ENCODE measurements around the gene PGA5.
A peak's percentile ranks its signal among the peaks of the same experiment; 100 is the strongest.
"Not testable (repeated sequence)": the region's sequence is repeated elsewhere in the genome, so short reads cannot be mapped to it uniquely, and the experiment has no call there.

PGA5 gene

DNA sequence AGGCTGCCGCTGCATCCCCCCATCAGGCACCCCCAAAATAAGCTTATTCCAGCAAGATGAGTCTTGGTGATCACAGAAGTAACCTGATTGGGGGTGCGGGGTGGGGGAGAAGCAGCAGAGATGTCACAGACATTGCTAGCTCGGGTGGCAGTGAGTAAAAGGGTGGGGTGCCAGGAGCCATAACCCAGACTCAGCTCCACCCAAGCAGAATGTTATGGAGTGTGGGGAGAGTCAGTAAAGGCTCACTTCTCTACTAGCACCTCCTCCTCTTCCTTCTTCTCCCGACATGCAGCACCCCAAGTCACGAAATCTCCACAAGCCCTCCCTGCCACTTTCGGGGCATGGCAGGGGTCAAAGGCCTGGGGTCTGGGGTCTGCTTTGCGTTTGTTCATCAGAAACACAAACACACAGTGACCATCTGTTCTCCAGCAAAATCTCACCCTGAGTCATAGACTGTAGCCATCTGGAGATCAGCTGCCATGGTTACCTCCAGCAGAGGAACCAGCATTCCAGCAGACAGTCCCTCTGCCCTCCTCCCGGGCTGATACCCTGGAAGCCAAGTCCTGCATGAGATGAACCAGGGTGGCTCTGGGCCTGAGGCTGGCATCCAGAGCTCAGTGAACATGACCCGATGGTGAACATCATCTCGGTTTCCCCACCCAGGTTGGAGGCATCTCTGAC is 14.4 kb upstream of the PGA5 start:
- DNase-seq (ENCODE audit: low read depth in 3 of 3), result not testable (repeated sequence)

DNA sequence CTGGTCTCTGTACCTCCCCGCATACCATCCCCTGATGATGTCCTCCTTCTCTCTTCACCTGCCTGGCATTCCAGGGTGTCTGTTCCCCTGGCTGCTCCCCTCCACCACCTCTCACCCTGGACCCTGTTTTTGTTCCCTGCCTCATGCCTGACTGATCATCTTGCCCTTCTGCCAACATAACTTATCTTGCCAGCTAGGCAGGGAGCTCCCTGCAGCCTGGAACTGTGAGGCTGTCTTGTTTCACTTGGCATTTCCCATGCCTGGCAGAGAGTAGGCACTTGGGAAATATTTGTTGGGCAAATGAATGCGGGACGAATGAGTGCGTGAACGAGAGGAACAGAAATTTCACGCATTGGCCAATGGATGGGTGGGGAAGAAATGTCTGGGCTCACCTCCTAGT is 11.5 kb upstream of the PGA5 start:
- DNase-seq (ENCODE audit: low read depth in 3 of 3), result not testable (repeated sequence)

DNA sequence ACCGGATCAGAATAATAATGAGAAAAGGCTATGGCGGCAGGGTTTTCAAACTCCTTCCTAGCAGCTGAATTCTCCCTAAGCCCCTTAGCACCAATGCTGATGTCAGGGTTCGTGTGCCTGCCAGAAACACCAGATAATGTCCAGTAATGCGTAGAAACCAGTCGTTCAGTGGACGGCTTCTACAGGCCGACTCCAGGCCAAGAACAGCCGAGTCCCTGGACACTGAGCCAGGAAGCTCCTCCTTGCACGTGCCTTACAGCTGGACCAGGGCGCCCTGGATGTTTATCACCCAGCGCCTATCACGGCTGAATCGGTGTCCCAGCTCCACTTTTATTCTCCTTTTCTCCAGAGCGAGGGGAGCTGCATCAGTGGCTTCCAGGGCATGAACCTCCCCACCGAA is 9.9 kb upstream of the PGA5 start:
- not testable (repeated sequence) for DNase-seq (ENCODE audit: low read depth in 3 of 3)

DNA sequence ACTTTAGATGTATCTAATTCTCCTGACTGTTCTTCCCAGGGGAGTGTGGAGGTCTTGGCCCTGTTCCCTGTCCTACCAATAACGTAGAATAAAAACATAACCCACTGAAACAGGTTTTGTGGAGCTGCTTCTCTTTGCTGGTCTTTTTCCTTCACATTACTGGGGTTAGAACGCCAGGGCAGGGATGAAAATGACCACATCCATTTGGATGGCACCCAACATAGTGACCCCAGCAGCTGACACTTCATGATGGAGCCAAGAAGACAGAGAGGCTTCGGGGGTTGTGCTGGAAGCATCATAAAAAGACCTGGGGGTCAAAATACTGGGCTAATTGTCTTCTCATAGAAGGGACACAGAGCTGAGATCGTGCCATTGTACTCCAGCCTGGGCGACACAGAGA is 9.4 kb upstream of the PGA5 start:
- not testable (repeated sequence) for DNase-seq (ENCODE audit: low read depth in 3 of 3)

DNA sequence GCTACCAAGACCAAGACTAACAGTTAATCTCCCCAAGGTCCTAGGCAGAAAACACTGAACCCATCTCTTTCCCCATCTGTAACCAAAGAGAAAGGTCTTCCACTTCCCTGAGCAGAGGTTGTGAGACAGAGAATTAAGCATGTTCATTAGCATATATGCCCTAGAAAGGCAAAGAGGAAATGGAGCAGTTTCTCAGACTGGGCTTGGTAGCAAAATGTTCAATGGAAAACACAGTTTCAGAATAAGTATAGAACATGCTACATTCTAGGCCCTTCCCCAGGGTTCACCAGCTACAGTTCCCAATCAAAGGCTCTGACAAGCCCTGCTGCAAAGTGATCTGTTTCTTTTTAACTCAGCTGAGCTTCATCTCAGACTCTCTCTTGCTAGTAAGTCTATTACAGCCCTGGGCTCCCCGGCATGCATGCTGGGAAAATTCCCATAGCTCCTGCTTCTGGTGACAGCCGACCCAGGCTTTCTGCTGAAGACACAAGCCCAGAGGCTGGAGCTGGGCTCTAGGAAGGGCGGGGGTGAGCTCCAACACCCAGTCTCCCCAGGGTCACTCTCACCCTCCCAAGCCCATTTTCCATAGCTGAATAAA is 8.3 kb upstream of the PGA5 start:
- DNase-seq (ENCODE audit: low read depth in 3 of 3), result not testable (repeated sequence)

DNA sequence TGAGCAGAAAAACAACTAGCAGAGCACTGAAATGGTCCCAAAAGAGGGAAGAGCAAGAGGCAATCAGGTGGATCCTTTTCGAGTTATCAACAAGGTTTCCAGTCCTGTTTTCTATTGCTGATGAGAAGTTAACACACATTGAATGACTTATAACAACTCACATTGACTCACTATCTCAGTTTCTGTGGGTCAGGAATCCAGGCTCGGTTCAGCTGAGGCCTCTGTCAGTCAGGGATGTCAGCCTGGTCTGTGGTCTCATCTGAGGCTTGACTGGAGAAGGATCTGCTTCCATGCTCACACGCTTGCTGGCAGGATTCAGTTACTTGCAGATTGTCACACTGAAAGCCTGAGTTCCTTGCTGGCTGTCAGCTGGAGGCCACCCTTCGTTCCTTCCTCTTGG is 3.8 kb upstream of the PGA5 start:
- DNase-seq (ENCODE audit: low read depth in 3 of 3), result not testable (repeated sequence)

DNA sequence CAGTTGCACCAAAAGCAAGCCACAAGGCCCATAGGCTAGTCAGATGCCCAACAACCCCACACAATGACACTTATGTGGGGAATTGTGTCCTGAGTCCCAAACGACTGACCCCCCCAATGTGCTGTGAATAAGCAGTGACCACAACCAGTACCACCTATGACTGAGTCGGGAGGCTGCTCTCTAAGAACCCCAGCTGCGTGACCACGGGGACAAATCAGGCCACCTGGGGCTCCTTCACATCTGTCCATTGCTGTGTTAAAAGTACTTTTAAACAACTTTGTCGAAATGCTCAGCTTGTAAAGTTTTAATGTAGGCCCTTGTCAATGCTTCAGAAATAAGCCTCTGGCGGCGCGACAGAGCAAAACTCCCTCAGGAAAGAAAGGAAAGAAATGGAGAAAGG is 687 bp upstream of the PGA5 start:
- DNase-seq (ENCODE audit: low read depth in 3 of 3), result not testable (repeated sequence)

DNA sequence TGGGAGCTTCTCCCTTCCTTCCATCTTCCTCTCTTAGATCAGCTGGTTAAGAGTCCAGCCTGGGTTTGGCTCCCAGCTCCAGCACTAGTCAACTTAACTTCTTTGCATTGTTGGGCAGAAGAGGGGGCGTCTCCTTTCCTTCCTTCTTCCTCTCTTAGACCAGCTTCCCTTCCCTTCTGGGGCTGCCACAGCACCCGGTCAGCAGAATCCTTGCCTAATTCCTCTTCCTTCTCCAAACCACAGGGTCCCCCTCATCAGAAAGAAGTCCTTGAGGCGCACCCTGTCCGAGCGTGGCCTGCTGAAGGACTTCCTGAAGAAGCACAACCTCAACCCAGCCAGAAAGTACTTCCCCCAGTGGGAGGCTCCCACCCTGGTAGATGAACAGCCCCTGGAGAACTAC is 551 bp downstream of the PGA5 start:
- not testable (repeated sequence) for DNase-seq (ENCODE audit: low read depth in 3 of 3)

DNA sequence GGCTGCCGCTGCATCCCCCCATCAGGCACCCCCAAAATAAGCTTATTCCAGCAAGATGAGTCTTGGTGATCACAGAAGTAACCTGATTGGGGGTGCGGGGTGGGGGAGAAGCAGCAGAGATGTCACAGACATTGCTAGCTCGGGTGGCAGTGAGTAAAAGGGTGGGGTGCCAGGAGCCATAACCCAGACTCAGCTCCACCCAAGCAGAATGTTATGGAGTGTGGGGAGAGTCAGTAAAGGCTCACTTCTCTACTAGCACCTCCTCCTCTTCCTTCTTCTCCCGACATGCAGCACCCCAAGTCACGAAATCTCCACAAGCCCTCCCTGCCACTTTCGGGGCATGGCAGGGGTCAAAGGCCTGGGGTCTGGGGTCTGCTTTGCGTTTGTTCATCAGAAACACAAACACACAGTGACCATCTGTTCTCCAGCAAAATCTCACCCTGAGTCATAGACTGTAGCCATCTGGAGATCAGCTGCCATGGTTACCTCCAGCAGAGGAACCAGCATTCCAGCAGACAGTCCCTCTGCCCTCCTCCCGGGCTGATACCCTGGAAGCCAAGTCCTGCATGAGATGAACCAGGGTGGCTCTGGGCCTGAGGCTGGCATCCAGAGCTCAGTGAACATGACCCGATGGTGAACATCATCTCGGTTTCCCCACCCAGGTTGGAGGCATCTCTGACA is 4.4 kb downstream of the PGA5 start:
- DNase-seq (ENCODE audit: low read depth in 3 of 3), result not testable (repeated sequence)

DNA sequence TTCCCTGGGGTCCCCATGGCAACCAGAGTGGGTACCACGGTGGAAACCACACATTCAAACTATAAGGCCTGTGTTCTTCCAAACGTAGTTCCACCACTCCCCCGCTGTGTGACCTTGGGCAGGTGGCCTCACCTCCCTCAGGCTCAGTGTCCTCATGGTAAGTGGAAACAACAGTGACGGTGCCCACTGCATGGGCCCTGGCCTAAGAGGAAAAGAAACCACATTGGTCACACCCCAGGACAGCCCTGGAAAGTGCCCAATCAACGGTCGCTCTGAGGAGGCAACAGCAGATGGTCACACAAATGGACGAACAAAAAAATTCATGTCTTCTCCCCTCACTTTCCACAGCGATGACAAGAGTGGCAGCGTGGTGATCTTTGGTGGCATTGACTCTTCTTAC is 7.1 kb downstream of the PGA5 start:
- not testable (repeated sequence) for DNase-seq (ENCODE audit: low read depth in 3 of 3)

DNA sequence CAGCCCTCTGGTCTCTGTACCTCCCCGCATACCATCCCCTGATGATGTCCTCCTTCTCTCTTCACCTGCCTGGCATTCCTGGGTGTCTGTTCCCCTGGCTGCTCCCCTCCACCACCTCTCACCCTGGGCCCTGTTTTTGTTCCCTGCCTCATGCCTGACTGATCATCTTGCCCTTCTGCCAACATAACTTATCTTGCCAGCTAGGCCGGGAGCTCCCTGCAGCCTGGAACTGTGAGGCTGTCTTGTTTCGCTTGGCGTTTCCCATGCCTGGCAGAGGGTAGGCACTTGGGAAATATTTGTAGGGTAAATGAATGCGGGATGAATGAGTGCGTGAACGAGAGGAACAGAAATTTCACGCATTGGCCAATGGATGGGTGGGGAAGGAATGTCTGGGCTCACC is 8.2 kb downstream of the PGA5 start:
- DNase-seq (ENCODE audit: low read depth in 3 of 3), result not testable (repeated sequence)

DNA sequence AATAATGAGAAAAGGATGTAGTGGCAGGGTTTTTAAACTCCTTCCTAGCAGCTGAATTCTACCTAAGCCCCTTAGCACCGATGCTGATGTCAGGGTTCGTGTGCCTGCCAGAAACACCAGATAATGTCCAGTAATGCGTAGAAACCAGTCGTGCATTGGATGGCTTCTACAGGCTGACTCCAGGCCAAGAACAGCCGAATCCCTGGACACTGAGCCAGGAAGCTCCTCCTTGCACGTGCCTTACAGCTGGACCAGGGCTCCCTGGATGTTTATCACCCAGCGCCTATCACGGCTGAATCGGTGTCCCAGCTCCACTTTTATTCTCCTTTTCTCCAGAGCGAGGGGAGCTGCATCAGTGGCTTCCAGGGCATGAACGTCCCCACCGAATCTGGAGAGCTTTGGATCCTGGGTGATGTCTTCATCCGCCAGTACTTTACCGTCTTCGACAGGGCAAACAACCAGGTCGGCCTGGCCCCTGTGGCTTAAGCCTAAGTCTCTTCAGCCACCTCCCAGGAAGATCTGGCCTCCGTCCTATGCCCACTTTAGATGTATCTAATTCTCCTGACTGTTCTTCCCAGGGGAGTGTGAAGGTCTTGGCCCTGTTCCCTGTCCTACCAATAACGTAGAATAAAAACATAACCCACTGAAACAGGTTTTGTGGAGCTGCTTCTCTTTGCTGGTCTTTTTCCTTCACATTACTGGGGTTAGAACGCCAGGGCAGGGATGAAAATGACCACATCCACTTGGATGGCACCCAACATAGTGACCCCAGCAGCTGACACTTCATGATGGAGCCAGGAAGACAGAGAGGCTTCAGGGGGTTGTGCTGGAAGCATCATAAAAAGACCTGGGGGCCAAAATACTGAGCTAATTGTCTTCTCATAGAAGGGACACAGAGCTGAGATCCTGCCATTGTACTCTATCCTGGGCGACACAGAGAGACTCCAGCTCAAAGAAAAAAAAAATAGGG is 10.1 kb downstream of the PGA5 start:
- not testable (repeated sequence) for DNase-seq (ENCODE audit: low read depth in 3 of 3)

DNA sequence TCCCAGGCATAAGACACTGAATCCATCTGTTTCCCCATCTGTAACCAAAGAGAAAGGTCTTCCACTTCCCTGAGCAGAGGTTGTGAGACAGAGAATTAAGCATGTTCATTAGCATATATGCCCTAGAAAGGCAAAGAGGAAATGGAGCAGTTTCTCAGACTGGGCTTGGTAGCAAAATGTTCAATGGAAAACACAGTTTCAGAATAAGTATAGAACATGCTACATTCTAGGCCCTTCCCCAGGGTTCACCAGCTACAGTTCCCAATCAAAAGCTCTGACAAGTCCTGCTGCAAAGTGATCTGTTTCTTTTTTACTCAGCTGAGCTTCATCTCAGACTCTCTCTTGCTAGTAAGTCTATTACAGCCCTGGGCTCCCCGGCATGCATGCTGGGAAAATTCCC is 11.4 kb downstream of the PGA5 start:
- not testable (repeated sequence) for DNase-seq (ENCODE audit: low read depth in 3 of 3)

DNA sequence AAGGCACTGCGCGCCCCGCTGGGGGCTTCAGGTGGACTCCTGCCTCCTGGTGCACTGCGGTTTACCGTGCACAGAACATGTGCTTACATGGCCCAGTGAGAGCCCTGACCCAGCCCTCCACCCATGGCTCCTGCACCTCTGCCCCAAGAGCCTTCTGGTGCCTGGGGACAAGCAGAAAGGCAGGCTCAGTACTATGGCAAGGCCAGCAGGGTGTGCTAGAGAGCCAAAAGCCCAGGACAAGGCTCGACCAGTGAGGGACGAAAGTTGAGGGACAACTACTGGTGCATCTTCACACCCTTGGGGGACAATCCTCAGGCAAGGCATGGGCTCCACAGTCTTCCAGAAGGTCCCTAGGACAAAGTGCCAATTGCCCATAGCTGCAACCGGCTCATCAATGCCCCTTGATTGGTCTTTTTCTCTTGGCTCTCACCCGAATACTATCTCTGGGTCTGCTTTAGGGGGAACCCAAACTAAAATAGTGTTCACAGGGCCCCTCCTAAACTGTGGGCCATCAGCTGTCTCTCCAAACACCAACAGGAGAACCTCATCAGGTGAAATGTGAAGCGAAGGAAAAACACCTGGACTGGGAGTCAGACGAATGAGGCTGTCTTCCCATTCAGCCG is 13.5 kb downstream of the PGA5 start:
- peak; percentile 29 to 63 (median 43) for DNase-seq (ENCODE audit: low read depth in 3 of 3)

DNA sequence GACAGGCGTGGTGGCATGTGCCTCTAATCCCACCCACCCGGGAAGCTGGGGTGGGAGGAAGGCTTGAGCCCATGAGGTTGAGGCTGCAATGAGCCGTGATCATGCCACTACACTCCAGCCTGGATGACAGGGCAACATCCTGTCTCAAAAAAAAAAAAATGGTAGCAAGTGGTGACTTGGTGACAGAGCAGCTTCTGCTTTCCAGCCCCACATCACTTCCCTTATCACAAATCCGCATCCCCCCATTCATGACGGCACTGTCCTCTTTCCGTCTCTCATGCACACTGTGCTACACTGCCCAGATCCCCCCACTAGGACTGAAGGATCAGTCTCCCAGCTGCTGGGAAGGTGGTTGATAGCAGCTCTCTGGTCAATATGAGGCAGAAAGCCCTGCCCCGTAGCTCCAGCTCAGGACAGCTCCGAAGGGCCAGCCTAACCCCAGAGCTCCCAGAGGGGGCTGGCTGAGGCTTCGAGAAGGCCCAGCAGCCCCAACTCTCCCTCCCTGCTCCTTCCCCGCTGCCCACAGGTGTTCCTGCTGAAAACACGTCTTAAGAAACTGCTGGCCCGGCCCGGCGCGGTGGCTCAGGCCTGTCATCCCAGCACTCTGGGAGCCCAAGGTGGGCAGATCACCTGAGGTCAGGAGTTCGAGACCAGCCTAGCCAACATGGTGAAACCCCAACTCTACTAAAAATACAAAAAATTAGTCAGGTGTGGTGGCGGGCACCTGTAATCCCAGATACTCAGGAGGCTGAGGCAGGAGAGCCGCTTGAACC is 15.9 kb downstream of the PGA5 start:
- DNase-seq (ENCODE audit: low read depth in 3 of 3), result no peak

DNA sequence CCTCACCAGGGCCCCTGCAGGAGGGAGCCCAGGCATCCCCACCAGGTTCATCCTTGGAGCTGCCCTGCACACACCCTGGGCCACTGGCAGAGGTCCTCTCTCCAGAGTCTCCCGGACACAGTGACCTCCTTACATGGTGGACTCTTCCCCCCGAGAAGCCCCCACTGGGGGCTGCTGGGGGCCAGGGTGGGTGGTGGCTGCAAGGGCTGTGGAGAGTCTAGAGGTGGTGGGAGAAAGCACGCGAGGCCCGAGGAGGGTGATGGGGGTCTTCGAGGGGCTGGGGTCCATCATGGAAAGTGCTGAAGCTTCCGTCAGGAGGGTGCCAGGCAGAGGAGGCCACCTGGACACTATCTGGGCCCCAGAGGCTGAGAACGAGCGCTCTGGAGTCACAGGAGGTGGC is 17.6 kb downstream of the PGA5 start:
- DNase-seq (ENCODE audit: low read depth in 3 of 3), result no peak

DNA sequence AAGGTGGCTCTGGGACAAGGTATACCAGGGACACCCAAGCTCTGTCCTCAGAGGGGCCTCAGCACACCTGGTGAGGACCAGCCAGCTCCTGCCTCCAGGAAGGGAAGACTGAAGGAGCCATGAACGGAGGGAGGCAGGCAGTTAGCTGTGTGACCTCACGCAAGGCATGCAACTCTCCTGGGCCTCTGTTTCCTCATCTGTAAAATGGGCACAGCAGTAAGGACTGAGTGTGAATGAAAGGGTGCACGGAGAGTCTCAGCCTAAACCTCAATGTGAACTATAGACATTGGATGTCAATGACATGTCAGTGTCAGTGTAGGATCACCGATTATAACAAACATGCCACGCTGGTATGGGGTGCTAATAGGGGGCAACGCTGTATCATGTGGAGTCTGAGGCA is 18.4 kb downstream of the PGA5 start:
- no peak for DNase-seq (ENCODE audit: low read depth in 3 of 3)

DNA sequence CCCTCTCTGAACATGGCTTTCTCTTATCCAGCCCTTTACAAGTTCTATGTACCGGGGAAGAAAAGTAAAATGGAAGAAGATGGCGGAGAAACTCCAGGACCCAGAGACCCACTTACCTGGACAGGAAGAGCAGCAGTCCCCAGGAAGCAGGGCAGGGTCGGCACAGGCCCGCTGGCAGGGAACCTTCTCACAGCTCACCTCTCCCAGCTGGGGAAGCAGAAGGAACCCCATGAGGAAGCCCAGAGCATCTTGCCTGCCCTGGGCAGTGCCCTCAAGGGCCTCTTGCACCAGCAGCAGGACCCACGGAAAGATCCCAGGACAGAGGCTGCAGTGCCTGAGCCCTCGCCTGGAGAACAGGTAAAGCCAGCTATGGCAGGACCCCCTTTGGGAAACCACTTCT is 23.4 kb downstream of the PGA5 start:
- DNase-seq (ENCODE audit: low read depth in 3 of 3), result no peak

DNA sequence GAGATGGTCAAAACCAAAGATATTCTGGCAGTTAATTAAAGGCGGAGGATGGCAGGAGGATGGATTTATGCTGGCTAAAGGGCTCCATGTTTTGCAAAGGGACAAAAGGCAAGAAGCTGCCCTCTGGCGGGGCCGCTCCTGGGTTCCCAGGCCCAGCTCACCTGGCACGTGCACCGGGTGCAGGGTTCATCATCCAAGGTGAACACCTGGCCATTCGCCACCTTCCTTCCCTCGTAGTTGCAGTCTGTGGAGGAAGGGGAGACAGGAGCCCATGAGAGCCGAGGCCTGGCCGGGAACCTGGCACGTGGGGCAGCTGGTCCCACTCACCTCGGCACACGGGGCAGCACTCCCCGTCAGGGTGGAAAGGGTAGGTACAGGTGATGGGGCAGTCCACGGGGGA is 23.8 kb downstream of the PGA5 start:
- no peak for DNase-seq (ENCODE audit: low read depth in 3 of 3)

DNA sequence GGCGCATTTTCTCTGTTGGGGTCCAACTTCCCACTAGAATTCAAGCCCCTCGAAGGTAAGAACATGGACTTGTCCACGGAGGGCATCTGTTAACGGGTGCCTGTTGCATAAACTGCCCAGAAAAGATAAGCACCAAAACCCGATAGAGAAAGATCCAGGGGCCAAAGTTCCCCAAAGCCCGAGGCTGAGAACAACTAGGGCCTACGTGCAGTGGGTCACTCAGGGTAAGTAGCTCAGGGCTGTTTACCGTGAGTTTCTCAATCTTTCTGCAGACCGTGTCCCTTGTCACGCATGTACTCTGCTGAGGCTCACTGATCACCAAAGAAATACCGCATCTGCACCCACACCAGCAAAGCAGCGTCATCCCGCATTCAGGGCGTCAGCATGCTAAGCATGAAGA is 24.4 kb downstream of the PGA5 start:
- no peak for DNase-seq (ENCODE audit: low read depth in 3 of 3)

DNA sequence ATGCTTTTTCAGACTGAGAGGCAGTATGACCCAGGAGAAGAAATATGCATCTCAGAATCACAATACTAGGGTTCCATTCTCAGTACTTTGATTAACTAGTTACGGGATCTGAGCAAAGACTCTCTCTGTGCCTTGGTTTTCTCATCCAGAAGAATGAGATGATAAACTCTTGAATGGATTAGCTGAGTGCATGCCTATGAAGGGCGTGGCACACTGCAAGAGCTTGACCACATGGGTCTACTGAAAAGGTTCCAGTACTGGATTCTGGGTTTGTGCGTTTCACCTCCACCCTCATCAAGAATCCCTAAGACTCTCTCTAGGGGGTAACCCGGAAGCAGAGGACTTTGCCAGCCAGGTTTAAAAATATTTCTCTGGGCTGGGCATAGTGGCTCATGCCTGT is 25.6 kb downstream of the PGA5 start:
- no peak for DNase-seq (ENCODE audit: low read depth in 3 of 3)
